ENCODE results near the gene KCNE1.

The KCNE1 gene

DNA sequence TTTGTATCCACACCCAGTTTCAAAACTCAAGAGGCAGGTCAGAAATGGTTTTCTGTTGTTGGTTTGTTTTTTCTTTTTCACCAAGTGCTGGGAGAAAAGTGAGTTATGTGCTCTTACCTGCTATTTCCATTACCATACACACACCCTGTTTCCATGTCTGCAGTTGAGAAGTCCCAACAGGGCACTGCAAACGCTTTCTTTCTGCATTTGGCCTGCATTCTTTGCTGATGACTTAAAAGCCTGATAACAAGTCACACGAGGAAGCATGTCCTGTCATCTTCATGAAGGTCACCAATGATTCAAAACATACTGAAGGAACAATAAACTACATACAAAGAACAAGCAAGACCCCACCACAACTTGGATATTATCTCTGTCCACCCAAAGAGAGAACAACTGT is 24.8 kb upstream of the KCNE1 start:
- no peaks in the 10 kb centered on the region for H3K36me3 ChIP-seq (replicated peaks; ENCODE audit: insufficient read depth, low read length)
- no peak overlapping the region for H2AFZ ChIP-seq (ENCODE audit: low read length)
- H3K27me3 ChIP-seq (replicated peaks; ENCODE audit: insufficient read depth, low read length) = no peaks in the 10 kb centered on the region
- H3K4me1 ChIP-seq (ENCODE audit: low read length) = no peaks in the 10 kb centered on the region
- no peaks in the 10 kb centered on the region for H4K20me1 ChIP-seq (ENCODE audit: insufficient read depth, low read length)
- H3K9me2 ChIP-seq (replicated peaks; ENCODE audit: insufficient read depth, low read length) = no peaks in the 10 kb centered on the region
- no peak for DNase-seq
- H3K27ac ChIP-seq (ENCODE audit: low read length) = no peak overlapping the region
- no peak overlapping the region for H3K4me2 ChIP-seq (ENCODE audit: low read depth, low read length)
- no peaks in the 10 kb centered on the region for H3F3A ChIP-seq (ENCODE audit: insufficient read depth, low read length)
- no peak overlapping the region for H3K4me3 ChIP-seq (ENCODE audit: low read length)
- no peak overlapping the region for H3K9ac ChIP-seq (ENCODE audit: low read length)
- H3K9me3 ChIP-seq (replicated peaks; ENCODE audit: insufficient read depth, low read length) = no peaks in the 10 kb centered on the region
- TF ChIP-seq EZH2 (optimal IDR thresholded peaks at IDR 0.05; ENCODE audit: low read depth, low read length) = no peak
- TF ChIP-seq, protein P1, sequence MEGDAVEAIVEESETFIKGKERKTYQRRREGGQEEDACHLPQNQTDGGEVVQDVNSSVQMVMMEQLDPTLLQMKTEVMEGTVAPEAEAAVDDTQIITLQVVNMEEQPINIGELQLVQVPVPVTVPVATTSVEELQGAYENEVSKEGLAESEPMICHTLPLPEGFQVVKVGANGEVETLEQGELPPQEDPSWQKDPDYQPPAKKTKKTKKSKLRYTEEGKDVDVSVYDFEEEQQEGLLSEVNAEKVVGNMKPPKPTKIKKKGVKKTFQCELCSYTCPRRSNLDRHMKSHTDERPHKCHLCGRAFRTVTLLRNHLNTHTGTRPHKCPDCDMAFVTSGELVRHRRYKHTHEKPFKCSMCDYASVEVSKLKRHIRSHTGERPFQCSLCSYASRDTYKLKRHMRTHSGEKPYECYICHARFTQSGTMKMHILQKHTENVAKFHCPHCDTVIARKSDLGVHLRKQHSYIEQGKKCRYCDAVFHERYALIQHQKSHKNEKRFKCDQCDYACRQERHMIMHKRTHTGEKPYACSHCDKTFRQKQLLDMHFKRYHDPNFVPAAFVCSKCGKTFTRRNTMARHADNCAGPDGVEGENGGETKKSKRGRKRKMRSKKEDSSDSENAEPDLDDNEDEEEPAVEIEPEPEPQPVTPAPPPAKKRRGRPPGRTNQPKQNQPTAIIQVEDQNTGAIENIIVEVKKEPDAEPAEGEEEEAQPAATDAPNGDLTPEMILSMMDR (IDR thresholded peaks at IDR 0.05; ENCODE audit: low read length) = no peak
- no peaks in the 10 kb centered on the region for H3K79me2 ChIP-seq (ENCODE audit: low read length)

DNA sequence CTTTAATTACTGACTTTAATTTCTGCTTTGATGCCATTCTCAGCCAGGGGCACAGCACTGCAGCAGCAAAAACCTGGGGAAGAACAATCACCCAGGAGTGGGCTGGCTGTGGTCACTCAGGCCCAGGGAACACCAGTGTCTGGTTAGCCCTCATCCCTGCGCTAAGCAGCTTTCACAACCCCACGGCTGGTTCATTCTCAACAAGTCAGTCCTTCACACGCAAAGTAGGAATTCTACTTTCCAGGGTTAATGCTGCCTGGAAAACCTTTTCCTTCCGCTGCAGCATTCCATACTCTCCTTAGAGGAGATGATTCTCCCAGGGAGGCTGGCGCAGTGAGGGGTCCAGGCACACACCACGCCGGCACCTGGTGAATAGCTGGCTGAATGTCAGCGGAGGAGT is 24.3 kb upstream of the KCNE1 start:
- TF ChIP-seq, protein P1 (IDR thresholded peaks at IDR 0.05; ENCODE audit: low read length) = no peak
- no peak for TF ChIP-seq EZH2phosphoT487 (IDR thresholded peaks at IDR 0.05; ENCODE audit: low read length)
- TF ChIP-seq EZH2 (optimal IDR thresholded peaks at IDR 0.05; ENCODE audit: low read depth, low read length) = no peak
- no peaks in the 10 kb centered on the region for H4K20me1 ChIP-seq (ENCODE audit: insufficient read depth, low read length)
- no peaks in the 10 kb centered on the region for H3K9me2 ChIP-seq (replicated peaks; ENCODE audit: insufficient read depth, low read length)
- H3K9me3 ChIP-seq (replicated peaks; ENCODE audit: insufficient read depth, low read length) = no peaks in the 10 kb centered on the region
- no peak overlapping the region for H3K4me2 ChIP-seq (ENCODE audit: low read depth, low read length)
- no peak overlapping the region for H3K27ac ChIP-seq (ENCODE audit: low read length)
- no peaks in the 10 kb centered on the region for H3K79me2 ChIP-seq (ENCODE audit: low read length)
- no peak overlapping the region for H3K9ac ChIP-seq (ENCODE audit: low read length)
- H3K27me3 ChIP-seq (replicated peaks; ENCODE audit: insufficient read depth, low read length) = no peaks in the 10 kb centered on the region
- DNase-seq = no peak
- no peaks in the 10 kb centered on the region for H3K36me3 ChIP-seq (replicated peaks; ENCODE audit: insufficient read depth, low read length)
- no peak overlapping the region for H3K4me3 ChIP-seq (ENCODE audit: low read length)
- no peaks in the 10 kb centered on the region for H3K4me1 ChIP-seq (ENCODE audit: low read length)
- no peaks in the 10 kb centered on the region for H3F3A ChIP-seq (ENCODE audit: insufficient read depth, low read length)
- no peak overlapping the region for H2AFZ ChIP-seq (ENCODE audit: low read length)

- Histone ChIP-seq H3K27me3 (replicated peaks; ENCODE audit: insufficient read depth, low read length) (no peaks in the 10 kb centered on the region), H2AFZ (ENCODE audit: low read length) (no peak overlapping the region), H3K4me1 (ENCODE audit: low read length) (no peaks in the 10 kb centered on the region), H3K79me2 (ENCODE audit: low read length) (no peaks in the 10 kb centered on the region), H3K36me3 (replicated peaks; ENCODE audit: insufficient read depth, low read length) (no peaks in the 10 kb centered on the region), H3K27ac (ENCODE audit: low read length) (no peak overlapping the region), H3F3A (ENCODE audit: insufficient read depth, low read length) (no peaks in the 10 kb centered on the region), H3K9me3 (replicated peaks; ENCODE audit: insufficient read depth, low read length) (no peaks in the 10 kb centered on the region), H4K20me1 (ENCODE audit: insufficient read depth, low read length) (no peaks in the 10 kb centered on the region), H3K4me3 (ENCODE audit: low read length) (no peak overlapping the region), H3K9ac (ENCODE audit: low read length) (no peak overlapping the region), H3K4me2 (ENCODE audit: low read depth, low read length) (no peak overlapping the region), H3K9me2 (replicated peaks; ENCODE audit: insufficient read depth, low read length) (no peaks in the 10 kb centered on the region)
- TF ChIP-seq, protein P1 (IDR thresholded peaks at IDR 0.05; ENCODE audit: low read length) = no peak
- TF ChIP-seq EZH2phosphoT487 (IDR thresholded peaks at IDR 0.05; ENCODE audit: low read length) (no peak), EZH2 (optimal IDR thresholded peaks at IDR 0.05; ENCODE audit: low read depth, low read length) (no peak)
- DNase-seq = no peak
Observed at GRCh38 chr21:34535886-34536285, 23.9 kb upstream of the KCNE1 start.

Measured in MM.1S (cell line).